ENCODE results near the gene PIM1. TPM values are rescaled to one million over a fixed set of nuclear protein-coding genes. Genes with fewer than 3 reads are reported as not detected.
A peak's percentile ranks its signal among the peaks of the same experiment; 100 is the strongest.
"Not testable (repeated sequence)": the region's sequence is repeated elsewhere in the genome, so short reads cannot be mapped to it uniquely, and the experiment has no call there.

The PIM1 gene
- total RNA-seq, 1 donor from 2014 or later = 3.0 TPM

DNA sequence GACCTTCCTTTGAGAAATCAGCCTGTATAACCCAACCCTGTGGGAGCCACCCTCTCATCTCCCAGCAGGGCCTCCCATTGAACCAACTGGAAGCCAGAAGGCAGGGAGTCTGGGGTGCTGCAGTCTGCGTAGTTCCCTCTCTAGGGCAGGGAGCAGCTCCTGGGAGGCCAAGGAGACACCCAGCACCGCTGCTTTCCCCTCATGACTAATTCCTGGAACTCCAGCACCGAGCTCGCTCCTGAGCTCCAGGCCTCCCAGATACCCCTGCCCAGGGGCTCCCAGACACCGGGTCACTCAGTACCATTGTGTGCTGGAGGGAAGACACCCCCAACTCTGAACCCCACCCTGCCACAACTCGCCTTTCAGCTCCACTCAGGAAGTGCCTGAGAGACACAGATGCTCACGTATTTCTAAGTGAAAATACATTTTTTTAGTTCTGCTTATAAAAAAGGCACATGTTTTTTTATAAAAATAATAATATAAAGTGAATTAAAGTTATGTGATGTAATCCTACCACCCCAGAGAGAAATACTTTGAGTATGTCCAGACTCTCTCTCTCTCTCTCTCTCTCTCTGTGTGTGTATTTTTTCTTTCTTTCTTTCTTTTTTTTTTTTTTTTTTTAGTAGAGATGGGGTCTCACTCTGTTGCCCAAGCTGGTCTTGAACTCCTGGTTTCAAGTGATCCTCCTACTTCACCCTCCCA lies 17.5 kb downstream of the PIM1 start:
- no peak for DNase-seq (ENCODE audit: low read depth)

- no peak for DNase-seq (ENCODE audit: low read depth)
Measured at GRCh38 chr6:37188962-37189510, 19.1 kb downstream of the PIM1 start.

DNA sequence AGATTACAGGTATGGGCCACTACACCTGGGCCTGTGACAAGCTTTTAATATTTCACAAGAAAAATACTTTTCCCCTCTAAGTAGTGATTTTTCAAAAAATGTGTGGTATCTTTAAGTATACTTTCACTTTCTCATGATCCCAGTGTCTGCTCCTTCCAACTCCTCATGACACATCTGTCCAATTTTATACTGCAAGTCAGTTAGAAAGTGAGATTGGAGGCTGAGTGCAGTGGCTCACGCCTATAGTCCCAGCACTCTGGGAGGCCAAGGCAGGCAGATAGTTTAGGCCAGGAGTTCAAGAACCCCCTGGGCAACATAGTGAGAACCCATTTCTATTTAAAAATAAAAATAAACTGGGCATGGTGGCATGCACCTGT lies 20.2 kb downstream of the PIM1 start:
- no peak for DNase-seq (ENCODE audit: low read depth)

DNA sequence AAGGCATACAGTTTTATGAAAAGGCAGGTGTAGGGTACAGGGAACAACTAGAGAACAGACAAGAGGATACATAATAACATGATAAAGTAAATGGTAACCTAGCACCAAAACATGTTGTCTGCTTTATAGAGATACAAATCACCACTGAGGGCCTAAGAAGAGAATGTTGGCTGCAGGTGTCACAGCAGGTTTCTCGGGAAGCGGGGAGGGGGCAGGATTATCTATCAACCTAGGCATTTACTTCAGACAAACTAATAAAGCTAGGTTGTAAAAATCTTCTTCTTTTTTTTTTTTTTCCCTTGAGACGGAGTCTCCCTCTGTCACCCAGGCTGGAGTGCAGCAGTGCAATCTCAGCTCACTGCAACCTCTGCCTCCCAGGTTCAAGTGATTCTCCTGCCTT lies 22.7 kb downstream of the PIM1 start:
- DNase-seq (ENCODE audit: low read depth) = no peak

DNA sequence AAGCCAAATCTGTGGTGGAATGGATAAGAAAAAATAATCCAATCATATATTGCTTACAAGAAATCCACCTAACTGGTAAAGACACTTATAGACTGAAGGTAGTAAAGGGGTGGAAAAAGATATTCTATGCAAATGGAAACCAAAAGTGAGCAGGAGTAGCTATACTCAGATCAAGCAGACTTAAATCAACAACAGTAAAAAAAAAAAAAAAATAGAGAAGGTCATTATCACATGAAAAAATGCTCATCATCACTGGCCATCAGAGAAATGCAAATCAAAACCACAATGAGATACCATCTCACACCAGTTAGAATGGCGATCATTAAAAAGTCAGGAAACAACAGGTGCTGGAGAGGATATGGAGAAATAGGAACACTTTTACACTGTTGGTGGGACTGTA lies 24.9 kb downstream of the PIM1 start:
- not testable (repeated sequence) for DNase-seq (ENCODE audit: low read depth)

- not testable (repeated sequence) for DNase-seq (ENCODE audit: low read depth)
Measured at GRCh38 chr6:37196451-37196850, 26.5 kb downstream of the PIM1 start.

DNA sequence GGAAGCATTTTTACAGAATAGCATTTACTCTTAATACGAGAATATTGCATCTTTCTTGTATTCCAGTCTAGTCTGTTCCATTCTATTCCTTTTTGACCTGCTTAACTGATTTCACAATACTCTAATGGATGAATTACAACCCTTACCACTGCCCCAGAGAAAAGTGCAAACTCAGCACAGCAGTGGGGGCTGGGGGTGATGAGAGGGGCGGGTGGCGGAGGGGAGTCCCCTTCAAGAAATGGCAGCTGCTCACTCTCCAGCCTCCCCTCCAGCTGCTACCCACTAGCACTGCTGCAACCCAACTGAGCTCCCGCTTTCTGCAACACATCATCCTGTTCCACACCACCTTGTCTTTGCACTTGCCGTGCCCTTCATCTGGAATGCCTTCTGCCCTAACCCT lies 30.1 kb downstream of the PIM1 start:
- DNase-seq (ENCODE audit: low read depth) = no peak

DNA sequence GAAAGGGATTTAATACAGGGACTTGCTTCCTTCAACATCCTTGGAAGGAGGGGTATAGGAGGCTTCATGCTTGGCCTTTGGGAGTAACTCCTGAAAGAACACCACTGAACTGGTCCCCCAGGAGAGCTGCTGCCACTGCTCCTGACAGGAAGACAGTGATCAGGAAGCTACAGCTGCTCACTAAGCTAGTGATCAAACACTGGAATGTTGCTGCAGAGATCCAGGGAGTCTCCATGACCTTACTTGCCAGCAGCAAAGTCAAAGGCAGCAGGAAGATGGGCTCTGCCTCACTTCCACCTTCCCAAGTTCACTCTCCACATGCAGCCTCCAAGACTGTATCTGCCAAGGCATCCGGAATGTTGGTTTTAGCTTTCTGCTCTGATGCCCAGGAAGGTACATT lies 31.8 kb downstream of the PIM1 start:
- no peak for DNase-seq (ENCODE audit: low read depth)

DNA sequence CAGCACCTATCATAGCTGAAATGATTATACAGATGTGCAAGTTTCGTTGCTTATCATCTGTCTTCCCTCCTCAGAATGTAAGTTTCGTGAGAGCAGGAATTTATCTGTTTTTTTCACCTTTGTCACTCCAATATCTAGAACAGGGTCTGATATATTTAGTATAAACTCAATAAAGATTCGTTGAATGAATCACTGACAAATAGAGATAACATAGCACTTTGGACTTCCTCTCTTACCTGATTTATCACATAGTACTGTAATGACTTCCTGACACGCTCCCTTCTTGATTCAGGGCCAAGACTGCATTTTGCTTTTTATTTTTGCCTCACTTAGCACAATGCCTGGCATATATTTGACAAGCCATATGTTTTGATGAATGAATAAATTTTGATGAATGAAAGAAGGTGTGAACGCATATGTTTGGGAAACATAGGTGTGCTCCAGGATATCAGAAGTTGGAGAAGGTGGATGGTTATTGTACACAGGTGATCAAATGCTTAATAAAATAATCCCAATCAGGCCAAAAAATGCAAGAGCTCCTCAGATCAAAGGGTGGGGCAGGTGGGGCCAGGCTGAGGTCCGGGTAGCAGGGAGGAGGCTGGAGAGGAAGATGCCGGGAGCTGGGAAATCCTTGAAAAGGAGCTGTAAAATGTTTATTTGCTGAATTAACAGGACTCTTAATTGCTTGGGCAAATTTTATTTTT lies 33.0 kb downstream of the PIM1 start:
- no peak for DNase-seq (ENCODE audit: low read depth)

GRCh38 chr6:37204014-37204751 lies 34.2 kb downstream of the PIM1 start:
- DNase-seq (ENCODE audit: low read depth) = peak; percentile 59

DNA sequence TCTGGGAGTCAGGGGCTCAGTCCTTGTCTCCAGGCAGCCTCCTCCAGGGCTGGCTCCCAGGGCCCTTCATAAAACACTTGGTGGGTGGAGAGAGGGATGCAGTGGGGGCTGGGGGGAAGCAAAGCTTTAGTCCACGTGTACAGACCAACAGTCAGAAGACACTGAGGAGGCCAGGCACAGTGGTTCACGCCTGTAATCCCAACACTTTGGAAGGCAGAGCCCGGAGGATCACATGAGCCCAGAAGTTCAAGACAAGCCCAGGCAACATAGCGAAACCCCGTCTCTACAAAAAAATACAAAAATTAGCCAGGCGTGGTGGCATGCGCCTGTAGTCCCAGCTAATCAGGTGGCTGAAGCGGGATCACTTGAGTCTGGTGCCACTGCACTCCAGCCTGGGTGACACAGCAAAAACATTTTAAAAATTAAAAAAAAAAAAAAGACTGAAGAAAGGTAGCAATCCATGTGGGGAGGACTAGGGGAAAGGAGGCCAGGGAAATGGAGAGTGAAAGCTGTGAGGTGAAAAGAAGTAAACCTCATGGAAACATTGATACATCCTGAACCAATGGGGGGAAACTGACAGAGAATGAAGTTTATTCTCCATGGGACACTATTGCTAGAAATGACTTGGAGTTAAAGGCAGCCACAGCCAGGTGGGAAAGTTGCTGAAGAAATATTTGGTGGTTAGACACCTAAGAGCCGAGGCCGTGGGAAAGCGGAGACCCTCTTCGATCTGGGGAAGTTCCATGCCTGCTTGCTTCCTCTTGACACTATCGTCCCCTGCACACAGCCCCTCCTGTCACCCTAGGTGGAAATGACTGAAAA lies 35.4 kb downstream of the PIM1 start:
- no peak for DNase-seq (ENCODE audit: low read depth)

DNA sequence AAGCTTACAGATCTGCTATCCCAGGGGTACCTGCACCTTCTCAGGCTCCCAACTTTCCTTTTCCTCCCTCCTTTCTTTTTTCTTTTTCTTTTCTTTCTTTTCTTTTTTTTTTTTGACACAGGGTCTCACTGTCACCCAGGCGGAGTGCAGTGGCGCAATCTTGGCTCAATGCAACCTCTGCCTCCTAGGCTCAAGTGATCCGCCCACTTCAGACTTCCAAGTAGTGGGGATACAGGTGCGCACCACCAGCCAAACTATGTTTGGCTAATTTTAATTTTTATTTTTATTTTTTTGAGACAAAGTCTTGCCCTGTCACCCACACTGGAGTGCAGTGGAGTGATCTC lies 36.0 kb downstream of the PIM1 start:
- DNase-seq (ENCODE audit: low read depth) = no peak

DNA sequence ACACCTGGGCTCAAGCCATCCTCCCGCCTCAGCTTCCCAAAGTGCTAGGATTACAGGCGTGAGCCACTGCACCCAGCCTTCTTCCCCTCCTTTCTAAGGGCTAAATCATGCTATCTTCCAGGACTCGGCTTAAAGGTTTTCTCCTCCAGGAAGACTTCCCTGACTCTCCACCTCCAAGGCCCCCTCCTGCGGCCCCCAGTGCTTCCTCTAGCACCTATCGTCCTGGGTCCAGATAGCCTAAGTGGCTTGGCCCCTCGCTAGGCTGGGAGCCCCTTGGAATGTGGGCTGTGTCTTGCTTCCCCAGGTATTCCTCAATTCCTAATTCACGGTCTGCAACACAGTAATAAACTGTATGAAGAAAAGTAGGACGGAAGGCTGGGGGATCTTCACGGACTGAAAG lies 36.7 kb downstream of the PIM1 start:
- no peak for DNase-seq (ENCODE audit: low read depth)

- DNase-seq (ENCODE audit: low read depth) = peak; percentile 87
Measured at GRCh38 chr6:37207903-37208456, 38.0 kb downstream of the PIM1 start.

GRCh38 chr6:37208793-37209192 lies 38.8 kb downstream of the PIM1 start:
- DNase-seq (ENCODE audit: low read depth) = no peak

GRCh38 chr6:37209461-37210205 lies 39.7 kb downstream of the PIM1 start:
- DNase-seq (ENCODE audit: low read depth) = no peak

- DNase-seq (ENCODE audit: low read depth) = peak; percentile 89
Measured at GRCh38 chr6:37210313-37210968, 40.5 kb downstream of the PIM1 start.

GRCh38 chr6:37212268-37212667 lies 42.3 kb downstream of the PIM1 start:
- no peak for DNase-seq (ENCODE audit: low read depth)

DNA sequence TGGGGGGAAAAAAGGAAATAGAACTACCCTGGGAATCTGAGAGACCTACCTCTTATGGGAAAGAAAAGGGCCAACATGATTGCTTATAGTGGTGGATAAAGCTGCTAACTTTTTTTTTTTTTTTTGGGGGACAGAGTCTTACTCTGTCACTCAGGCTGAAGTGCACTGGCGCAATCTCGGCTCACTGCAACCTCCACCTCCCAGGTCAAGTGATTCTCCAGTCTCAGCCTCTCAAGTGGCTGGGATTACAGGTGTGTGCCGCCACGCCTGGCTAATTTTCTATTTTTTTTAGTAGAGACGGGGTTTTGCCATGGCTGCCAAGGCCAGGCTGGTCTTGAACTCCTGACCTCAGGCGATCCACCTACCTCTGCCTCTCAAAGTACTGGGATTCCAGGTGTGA lies 48.1 kb downstream of the PIM1 start:
- no peak for DNase-seq (ENCODE audit: low read depth)

DNA sequence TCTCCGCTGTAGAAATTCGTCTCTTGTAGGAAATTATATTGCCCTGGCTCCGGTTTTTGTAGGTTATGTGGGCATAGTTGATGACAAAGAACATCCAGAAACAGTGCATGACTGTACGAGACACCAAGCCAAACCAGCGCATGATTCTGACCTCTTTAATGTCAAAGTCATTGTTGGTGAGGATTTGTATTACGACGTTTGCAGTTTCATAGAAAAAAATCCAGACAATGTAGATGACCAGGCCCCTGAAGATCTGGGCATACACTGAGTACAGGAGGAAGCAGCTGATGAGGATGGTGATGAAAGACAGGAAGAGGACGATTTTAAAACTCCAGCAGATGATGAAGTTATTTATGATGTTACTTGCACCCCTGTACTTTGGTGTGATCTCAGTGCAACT lies 48.6 kb downstream of the PIM1 start:
- no peak for DNase-seq (ENCODE audit: low read depth)
